GM21717 (cell line): ENCODE results near the gene COL4A1.

Source experiments
- ATAC-seq: cut with Tn5 transposase; IDR thresholded peaks from one replicate; pipeline ENCODE4 v1.9.1; 2021; ENCODE audit warnings: mild to moderate bottlenecking, moderate library complexity; ENCODE audit not compliant: unreplicated experiment

The COL4A1 gene

GRCh38 chr13:110225609-110226574 is 81.1 kb downstream of the COL4A1 start:
- ATAC-seq, result no peak

- no peak for ATAC-seq
These were observed 82.0 kb downstream of the COL4A1 start for GRCh38 chr13:110225003-110225402.

GRCh38 chr13:110224519-110224918 is 82.4 kb downstream of the COL4A1 start:
- no peak for ATAC-seq

- ATAC-seq, result no peak
These were observed 85.4 kb downstream of the COL4A1 start for GRCh38 chr13:110221406-110222117.

GRCh38 chr13:110220471-110220870 is 86.5 kb downstream of the COL4A1 start:
- ATAC-seq, result no peak

- no peak for ATAC-seq
These were observed 88.3 kb downstream of the COL4A1 start for GRCh38 chr13:110218581-110219201.

GRCh38 chr13:110217811-110218210 is 89.1 kb downstream of the COL4A1 start:
- ATAC-seq, result no peak

- ATAC-seq, result no peak
These were observed 89.9 kb downstream of the COL4A1 start for GRCh38 chr13:110217085-110217484.

- ATAC-seq, result no peak
These were observed 90.4 kb downstream of the COL4A1 start for GRCh38 chr13:110216398-110217041.

GRCh38 chr13:110216006-110216397 is 91.0 kb downstream of the COL4A1 start:
- no peak for ATAC-seq

- ATAC-seq, result no peak
These were observed 91.4 kb downstream of the COL4A1 start for GRCh38 chr13:110215606-110216005.

- ATAC-seq, result no peak
These were observed 92.3 kb downstream of the COL4A1 start for GRCh38 chr13:110214637-110215036.

GRCh38 chr13:110213461-110214074 is 93.4 kb downstream of the COL4A1 start:
- no peak for ATAC-seq

GRCh38 chr13:110212529-110212928 is 94.4 kb downstream of the COL4A1 start:
- no peak for ATAC-seq

GRCh38 chr13:110211735-110212134 is 95.2 kb downstream of the COL4A1 start:
- no peak for ATAC-seq

- ATAC-seq, result no peak
These were observed 95.9 kb downstream of the COL4A1 start for GRCh38 chr13:110211046-110211445.

GRCh38 chr13:110210604-110210985 is 96.4 kb downstream of the COL4A1 start:
- ATAC-seq, result no peak

GRCh38 chr13:110209950-110210603 is 96.9 kb downstream of the COL4A1 start:
- ATAC-seq, result no peak

- no peak for ATAC-seq
These were observed 98.8 kb downstream of the COL4A1 start for GRCh38 chr13:110208116-110208515.

- no peak for ATAC-seq
These were observed 100.0 kb downstream of the COL4A1 start for GRCh38 chr13:110206996-110207395.
